TTC549 (cell line): ENCODE measurements around the gene TRAPPC12.
"Not testable (repeated sequence)": the region's sequence is repeated elsewhere in the genome, so short reads cannot be mapped to it uniquely, and the experiment has no call there.

Experiments
- FAIRE-seq: peaks from 2 replicates; lab custom pipeline; 2012; peaks lifted over from hg19 to GRCh38; lab: Jason Lieb, UNC

Gene TRAPPC12

GRCh38 chr2:3379647-3380534 is at the start of gene TRAPPC12:
TSS of gene TRAPPC12 (plus strand) at chr2:3379694. CDS start at chr2:3387624, 7,930 bp downstream.
- FAIRE-seq = no peak

- no peak for FAIRE-seq
Measured at GRCh38 chr2:3332133-3332532, 47.4 kb upstream of the TRAPPC12 start.

GRCh38 chr2:3334392-3335345 is 44.8 kb upstream of the TRAPPC12 start:
- no peak for FAIRE-seq

- FAIRE-seq = no peak
Measured at GRCh38 chr2:3336844-3337243, 42.6 kb upstream of the TRAPPC12 start.

GRCh38 chr2:3338340-3338739 is 41.2 kb upstream of the TRAPPC12 start:
- FAIRE-seq = no peak

- FAIRE-seq = no peak
Measured at GRCh38 chr2:3340144-3340543, 39.4 kb upstream of the TRAPPC12 start.

- no peak for FAIRE-seq
Measured at GRCh38 chr2:3341336-3341735, 38.2 kb upstream of the TRAPPC12 start.

- no peak for FAIRE-seq
Measured at GRCh38 chr2:3342324-3342723, 37.2 kb upstream of the TRAPPC12 start.

- no peak for FAIRE-seq
Measured at GRCh38 chr2:3343012-3343411, 36.5 kb upstream of the TRAPPC12 start.

GRCh38 chr2:3344897-3345296 is 34.6 kb upstream of the TRAPPC12 start:
- FAIRE-seq = no peak

GRCh38 chr2:3345621-3346020 is 33.9 kb upstream of the TRAPPC12 start:
- FAIRE-seq = no peak

GRCh38 chr2:3348767-3349166 is 30.7 kb upstream of the TRAPPC12 start:
- no peak for FAIRE-seq

GRCh38 chr2:3349211-3349693 is 30.2 kb upstream of the TRAPPC12 start:
- FAIRE-seq = no peak

GRCh38 chr2:3354986-3355385 is 24.5 kb upstream of the TRAPPC12 start:
- FAIRE-seq = no peak

GRCh38 chr2:3355951-3356569 is 23.4 kb upstream of the TRAPPC12 start:
- no peak for FAIRE-seq

- FAIRE-seq = no peak
Measured at GRCh38 chr2:3356799-3357198, 22.7 kb upstream of the TRAPPC12 start.

- not testable (repeated sequence) for FAIRE-seq
Measured at GRCh38 chr2:3357446-3357845, 22.0 kb upstream of the TRAPPC12 start.

- no peak for FAIRE-seq
Measured at GRCh38 chr2:3357926-3358325, 21.6 kb upstream of the TRAPPC12 start.

- FAIRE-seq = no peak
Measured at GRCh38 chr2:3361518-3362389, 17.7 kb upstream of the TRAPPC12 start.

GRCh38 chr2:3365219-3365618 is 14.3 kb upstream of the TRAPPC12 start:
- no peak for FAIRE-seq

GRCh38 chr2:3368261-3368722 is 11.2 kb upstream of the TRAPPC12 start:
- no peak for FAIRE-seq
